Glutamatergic neuron (in vitro differentiated cells): ENCODE results near the gene SNRPA. TPM values are rescaled to one million over a fixed set of nuclear protein-coding genes. Genes with fewer than 3 reads are reported as not detected.

Source experiments
- DNase-seq: peaks from one replicate; pipeline ENCODE4 v3.0.0; 2022
- H3K27ac Mint-ChIP-seq: one replicate; pipeline ENCODE4 v1.8.0; 2020; ENCODE audit warnings: mild to moderate bottlenecking, mixed read lengths, inconsistent platforms; ENCODE audit not compliant: unreplicated experiment
- H3K27me3 Mint-ChIP-seq: one replicate; pipeline ENCODE4 v1.8.0; 2020; ENCODE audit warnings: mild to moderate bottlenecking, moderate library complexity, mixed read lengths, inconsistent platforms; ENCODE audit not compliant: unreplicated experiment
- H3K36me3 Mint-ChIP-seq: one replicate; pipeline ENCODE4 v1.8.0; 2020; ENCODE audit warnings: mild to moderate bottlenecking, mixed read lengths, inconsistent platforms; ENCODE audit not compliant: unreplicated experiment
- H3K4me1 Mint-ChIP-seq: one replicate; pipeline ENCODE4 v1.8.0; 2020; ENCODE audit warnings: mild to moderate bottlenecking, low read depth, mixed read lengths, inconsistent platforms; ENCODE audit not compliant: unreplicated experiment
- H3K4me3 Mint-ChIP-seq: one replicate; pipeline ENCODE4 v1.8.0; 2020; ENCODE audit warnings: mild to moderate bottlenecking, mixed read lengths, inconsistent platforms; ENCODE audit not compliant: unreplicated experiment
- H3K9me3 Mint-ChIP-seq: one replicate; pipeline ENCODE4 v1.8.0; 2020; ENCODE audit warnings: mild to moderate bottlenecking, moderate library complexity, mixed read lengths, inconsistent platforms; ENCODE audit not compliant: unreplicated experiment
- total RNA-seq: library from RNA; stranded (reverse); fragmentation: NEBNext Ultra II Directional; extraction: Animal tissue kit (Norgen Biotek cat#: 25700); gene quantifications from one replicate; pipeline ENCODE4 v1.2.1, GENCODE V29; 2021; ENCODE audit not compliant: unreplicated experiment
- TF ChIP-seq, protein P1 (sequence below): fragments of 200-600 bp; sonication (generic); IDR thresholded peaks from one replicate; pipeline ENCODE4 v1.5.0; 2021; ENCODE audit not compliant: partially characterized antibody, unreplicated experiment

Gene SNRPA
- total RNA-seq, 1 donor from 2014 or later, result 70.3 TPM

- H3K4me1 Mint-ChIP-seq, result peaks cover 7% of the 10 kb centered on the region
- peaks cover 13% of the 10 kb centered on the region for H3K9me3 Mint-ChIP-seq
- peak overlapping the region; percentile 99 for H3K27ac Mint-ChIP-seq
- TF ChIP-seq, protein P1, sequence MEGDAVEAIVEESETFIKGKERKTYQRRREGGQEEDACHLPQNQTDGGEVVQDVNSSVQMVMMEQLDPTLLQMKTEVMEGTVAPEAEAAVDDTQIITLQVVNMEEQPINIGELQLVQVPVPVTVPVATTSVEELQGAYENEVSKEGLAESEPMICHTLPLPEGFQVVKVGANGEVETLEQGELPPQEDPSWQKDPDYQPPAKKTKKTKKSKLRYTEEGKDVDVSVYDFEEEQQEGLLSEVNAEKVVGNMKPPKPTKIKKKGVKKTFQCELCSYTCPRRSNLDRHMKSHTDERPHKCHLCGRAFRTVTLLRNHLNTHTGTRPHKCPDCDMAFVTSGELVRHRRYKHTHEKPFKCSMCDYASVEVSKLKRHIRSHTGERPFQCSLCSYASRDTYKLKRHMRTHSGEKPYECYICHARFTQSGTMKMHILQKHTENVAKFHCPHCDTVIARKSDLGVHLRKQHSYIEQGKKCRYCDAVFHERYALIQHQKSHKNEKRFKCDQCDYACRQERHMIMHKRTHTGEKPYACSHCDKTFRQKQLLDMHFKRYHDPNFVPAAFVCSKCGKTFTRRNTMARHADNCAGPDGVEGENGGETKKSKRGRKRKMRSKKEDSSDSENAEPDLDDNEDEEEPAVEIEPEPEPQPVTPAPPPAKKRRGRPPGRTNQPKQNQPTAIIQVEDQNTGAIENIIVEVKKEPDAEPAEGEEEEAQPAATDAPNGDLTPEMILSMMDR, result no peak
- peak overlapping the region; percentile 93 for H3K4me3 Mint-ChIP-seq
- peaks cover 4% of the 10 kb centered on the region for H3K27me3 Mint-ChIP-seq
- DNase-seq, result peak; percentile 88
- H3K36me3 Mint-ChIP-seq, result no peaks in the 10 kb centered on the region
Observed at GRCh38 chr19:40776932-40777644, 26.1 kb downstream of the SNRPA start.

- H3K9me3 Mint-ChIP-seq, result peaks cover 13% of the 10 kb centered on the region
- H3K4me1 Mint-ChIP-seq, result peaks cover 7% of the 10 kb centered on the region
- H3K27me3 Mint-ChIP-seq, result peaks cover 4% of the 10 kb centered on the region
- no peak for DNase-seq
- TF ChIP-seq, protein P1, result no peak
- peak overlapping the region; percentile 93 for H3K4me3 Mint-ChIP-seq
- H3K36me3 Mint-ChIP-seq, result no peaks in the 10 kb centered on the region
- H3K27ac Mint-ChIP-seq, result peak overlapping the region; percentile 99
Observed at GRCh38 chr19:40777645-40777936, 26.6 kb downstream of the SNRPA start.

DNA sequence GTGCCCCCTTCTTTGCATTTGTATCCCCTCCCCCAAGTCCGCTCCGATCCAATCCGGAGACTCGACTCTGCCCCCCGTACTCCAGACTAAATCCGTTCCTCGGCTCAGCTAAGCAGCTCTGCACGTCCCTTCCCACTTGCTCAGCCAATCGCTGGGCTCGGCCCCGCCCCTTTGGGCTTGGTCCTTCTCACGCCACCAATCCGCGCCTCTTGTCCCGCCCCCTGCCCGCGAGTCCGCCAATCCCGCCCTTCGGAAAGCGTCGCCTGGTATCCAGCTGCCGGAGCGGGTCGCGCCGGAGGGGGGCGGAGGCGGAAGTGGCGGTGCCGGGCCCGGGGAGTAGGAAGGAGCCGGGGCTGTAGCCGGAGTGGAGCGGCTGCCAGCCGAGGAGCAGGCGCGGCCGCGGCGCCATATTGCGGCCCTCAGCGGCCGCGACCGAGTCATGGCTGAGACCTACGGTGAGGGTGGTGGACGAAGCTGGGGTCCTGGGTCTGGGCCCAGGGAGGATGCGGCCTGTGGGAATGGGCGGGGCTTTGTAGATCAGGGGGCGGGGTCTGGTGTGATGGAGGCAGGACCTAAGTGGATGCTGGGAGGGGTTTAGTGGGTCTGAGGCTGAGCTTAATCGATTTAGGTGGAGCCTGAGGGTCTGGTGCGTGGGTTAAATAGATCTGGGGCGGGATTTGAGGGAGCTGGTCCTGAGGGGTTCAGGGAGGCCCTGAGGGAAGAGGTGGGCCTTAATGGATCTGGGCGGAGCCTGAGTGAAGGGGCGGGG is 27.1 kb downstream of the SNRPA start, which contains the start of gene RAB4B:
TSS of gene RAB4B (plus strand) at position 311 of the 769 bp plus-strand sequence. CDS start at position 440, 129 bp downstream.
- peaks cover 4% of the 10 kb centered on the region for H3K27me3 Mint-ChIP-seq
- peak; percentile 100 for DNase-seq
- H3K4me1 Mint-ChIP-seq, result peaks cover 7% of the 10 kb centered on the region
- H3K36me3 Mint-ChIP-seq, result no peaks in the 10 kb centered on the region
- H3K9me3 Mint-ChIP-seq, result peaks cover 13% of the 10 kb centered on the region
- peak within 1 kb of the TSS; percentile 93 for H3K4me3 Mint-ChIP-seq
- peak within 1 kb of the TSS; percentile 99 for H3K27ac Mint-ChIP-seq
- TF ChIP-seq, protein P1, result no peak

DNA sequence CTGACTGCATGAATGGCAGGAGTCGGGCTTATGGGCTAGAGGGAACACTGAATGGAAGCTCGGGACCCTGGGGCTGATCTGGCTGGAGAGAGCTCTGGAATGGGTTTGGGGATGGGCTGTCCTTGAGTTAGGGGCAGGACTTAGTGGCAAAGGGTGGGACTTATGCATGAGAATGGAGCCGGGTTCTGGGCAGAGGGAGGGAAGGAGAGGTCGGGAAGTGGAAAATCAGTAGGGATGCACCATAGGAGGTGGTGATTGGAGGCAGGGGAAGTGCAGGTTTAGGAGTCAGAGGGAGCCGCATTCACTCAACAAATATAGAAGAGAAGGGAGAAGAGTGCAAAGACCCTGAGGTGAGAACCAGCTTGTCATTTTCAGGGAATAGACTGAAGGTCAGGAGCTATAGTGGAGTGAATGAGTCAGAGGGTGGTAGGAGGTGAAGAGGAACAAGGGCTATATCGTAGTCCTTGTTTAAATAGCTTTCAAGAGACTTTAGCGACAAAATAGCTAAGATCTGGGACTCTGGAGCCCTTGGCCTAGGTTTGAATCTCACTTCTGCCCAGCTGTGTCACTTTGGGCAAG is 27.8 kb downstream of the SNRPA start:
- H3K4me3 Mint-ChIP-seq, result peak overlapping the region; percentile 93
- peak overlapping the region; percentile 86 for H3K27ac Mint-ChIP-seq
- TF ChIP-seq, protein P1, result no peak
- H3K9me3 Mint-ChIP-seq, result peaks cover 13% of the 10 kb centered on the region
- DNase-seq, result no peak
- no peaks in the 10 kb centered on the region for H3K36me3 Mint-ChIP-seq
- peaks cover 7% of the 10 kb centered on the region for H3K27me3 Mint-ChIP-seq
- H3K4me1 Mint-ChIP-seq, result peaks cover 7% of the 10 kb centered on the region
